Activated CD8-positive, alpha-beta memory T cell treated with anti-CD3 and anti-CD28 coated beads for 24 hours (primary cell): ENCODE data around the gene RAVER2.

Experiments
- DNase-seq: peaks from one replicate; pipeline ENCODE4 v3.0.0-alpha.2; 2020

RAVER2 gene

GRCh38 chr1:64880449-64880848 is 135.6 kb downstream of the RAVER2 start:
- no peak for DNase-seq

- DNase-seq, result no peak
These were observed 136.4 kb downstream of the RAVER2 start for GRCh38 chr1:64881281-64881680.
